SKM-1 treated with dmso at 0.1 percent for 144 hours (cell line): ENCODE measurements around the gene SNRPB2.

Experiments
- DNase-seq: peaks from one replicate; lab custom pipeline; 2025; ENCODE audit not compliant: unreplicated experiment; lab: John Stamatoyannopoulos, UW

Gene SNRPB2

DNA sequence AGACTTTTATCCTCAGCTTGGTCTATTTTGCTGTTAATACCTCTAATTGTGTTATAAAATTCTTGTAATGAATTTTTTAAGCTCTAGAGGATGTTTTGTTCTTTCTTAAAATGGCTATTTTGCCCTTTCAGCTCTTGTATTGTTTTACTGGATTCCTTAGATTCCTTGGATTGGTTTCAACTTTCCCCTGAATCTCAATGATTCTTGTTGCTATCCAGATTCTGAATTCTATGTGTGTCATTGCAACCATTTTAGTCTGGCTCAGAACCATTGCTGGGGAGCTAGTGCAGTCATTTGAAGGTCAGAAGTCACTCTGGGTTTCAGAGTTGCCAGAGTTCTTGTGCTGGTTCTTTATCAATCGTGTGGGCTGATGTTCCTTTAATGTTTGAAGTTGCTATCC, 55.4 kb downstream of the SNRPB2 start:
- no peak for DNase-seq
